H1 (cell line): ENCODE measurements around the gene CXCL12. TPM values are rescaled to one million over a fixed set of nuclear protein-coding genes. Genes with fewer than 3 reads are reported as not detected.

ENCODE experiments used
- ASH2L ChIP-seq: fragments of 200-600, 300-600 bp; sonication (generic); IDR thresholded peaks from one replicate; pipeline ENCODE4 v1.7.1; 2017; ENCODE audit warnings: low read length
- BACH1 ChIP-seq: IDR thresholded peaks from 2 replicates; pipeline ENCODE4 v1.6.1; 2012; ENCODE audit warnings: low read length, improper control_type of control experiment
- BRCA1 ChIP-seq: IDR thresholded peaks from 2 replicates; pipeline ENCODE4 v1.6.1; 2012; ENCODE audit warnings: low read depth, low read length, improper control_type of control experiment
- CBX8 ChIP-seq: fragments of 300-800, 300-1000 bp; sonication (generic); IDR thresholded peaks from 2 replicates; pipeline ENCODE4 v1.7.1; 2016; ENCODE audit warnings: low read depth, low read length, borderline replicate concordance
- CHD1 ChIP-seq: IDR thresholded peaks from 2 replicates; pipeline ENCODE4 v1.6.1; 2012; ENCODE audit warnings: low read depth, low read length, improper control_type of control experiment
- CHD2 ChIP-seq: IDR thresholded peaks from 2 replicates; pipeline ENCODE4 v1.6.1; 2012; ENCODE audit warnings: low read length, improper control_type of control experiment
- EP300 ChIP-seq, 2 experiments: IDR thresholded peaks; 1 replicate in 1 of 2; 2 replicates in 1 of 2; pipeline ENCODE4 v1.6.1; 2011 to 2012; ENCODE audit warnings: low read depth in 2 of 2, low read length in 2 of 2, mild to moderate bottlenecking in 2 of 2, borderline replicate concordance in 1 of 2, inconsistent platforms in 1 of 2, moderate library complexity in 1 of 2
- HDAC2 ChIP-seq, 2 experiments: fragments of 300-600 bp in 1 of 2; sonication (generic) in 1 of 2; IDR thresholded peaks; 2 replicates each; pipeline ENCODE4 v1.6.1; 2011 to 2012; ENCODE audit warnings: low read depth in 2 of 2, low read length in 2 of 2, mild to moderate bottlenecking in 2 of 2, moderate library complexity in 2 of 2, borderline replicate concordance in 1 of 2, inconsistent platforms in 1 of 2
- KDM1A ChIP-seq: fragments of 200-600, 300-600 bp; sonication (generic); IDR thresholded peaks from 2 replicates; pipeline ENCODE4 v1.7.1; 2016; ENCODE audit warnings: mild to moderate bottlenecking, low read length, borderline replicate concordance
- MAFK ChIP-seq: IDR thresholded peaks from 2 replicates; pipeline ENCODE4 v1.6.1; 2012; ENCODE audit warnings: low read depth, mild to moderate bottlenecking, improper control_type of control experiment, low read length
- POU5F1 ChIP-seq: IDR thresholded peaks from 2 replicates; pipeline ENCODE4 v1.6.1; 2011; ENCODE audit warnings: low read depth, mild to moderate bottlenecking, low read length, moderate library complexity
- RXRA ChIP-seq: IDR thresholded peaks from 2 replicates; pipeline ENCODE4 v1.6.1; 2011; ENCODE audit warnings: low read depth, mild to moderate bottlenecking, low read length, moderate library complexity; ENCODE audit not compliant: insufficient read depth
- SP2 ChIP-seq: IDR thresholded peaks from 2 replicates; pipeline ENCODE4 v1.6.1; 2012; ENCODE audit warnings: mild to moderate bottlenecking, low read length, inconsistent platforms
- TAF1 ChIP-seq: IDR thresholded peaks from 2 replicates; pipeline ENCODE4 v1.6.1; 2011; ENCODE audit warnings: mild to moderate bottlenecking, low read depth, low read length
- TCF12 ChIP-seq: IDR thresholded peaks from 2 replicates; pipeline ENCODE4 v1.6.1; 2011; ENCODE audit warnings: low read depth, mild to moderate bottlenecking, low read length
- TEAD4 ChIP-seq: IDR thresholded peaks from 2 replicates; pipeline ENCODE4 v1.6.1; 2012; ENCODE audit warnings: low read depth, low read length, inconsistent platforms, mixed read lengths
- YY1 ChIP-seq: IDR thresholded peaks from 2 replicates; pipeline ENCODE4 v1.6.1; 2011; ENCODE audit warnings: low read depth, mild to moderate bottlenecking, low read length
- ZNF274 ChIP-seq: IDR thresholded peaks from 2 replicates; pipeline ENCODE4 v1.7.0; 2012; ENCODE audit warnings: low read length, borderline replicate concordance; ENCODE audit errors: extremely low read depth
- polyA plus RNA-seq, 7 experiments: library from polyadenylated mRNA; depleted of rRNA in 3 of 7; stranded (reverse) in 5 of 7; unstranded in 2 of 7; fragments of >200 nt in 5 of 7; fragments of 200-250 nt in 2 of 7; gene quantifications; 1 replicate in 5 of 7; 2 replicates in 1 of 7; 4 replicates in 1 of 7; pipeline versions ENCODE4 v1.2.1 to v1.2.3, GENCODE V29; 2011 to 2013; ENCODE audit warnings: missing spikeins in 2 of 7, mixed read lengths in 2 of 7
- total RNA-seq: library from RNA; stranded (reverse); fragmentation: NEBNext Ultra II Directional; extraction: Animal tissue kit (Norgen Biotek cat#: 25700); gene quantifications from 2 replicates; pipeline ENCODE4 v1.2.1, GENCODE V29; 2021
- TF ChIP-seq, protein P1 (sequence below), 3 experiments: IDR thresholded peaks; 1 replicate in 2 of 3; 2 replicates in 1 of 3; pipeline versions ENCODE4 v1.5.1 to v1.6.1; 2011; ENCODE audit warnings: low read length in 3 of 3, mild to moderate bottlenecking in 3 of 3, inconsistent platforms in 2 of 3, low read depth in 1 of 3, moderate library complexity in 1 of 3; ENCODE audit not compliant: insufficient read depth in 1 of 3; ENCODE audit errors: control extremely low read depth in 1 of 3
- TF ChIP-seq, protein P2 (sequence below): IDR thresholded peaks from 2 replicates; pipeline ENCODE4 v1.6.1; 2012; ENCODE audit warnings: inconsistent platforms
- TF ChIP-seq, protein P3 (sequence below): IDR thresholded peaks from 2 replicates; pipeline ENCODE4 v1.6.1; 2012; ENCODE audit warnings: low read length, inconsistent platforms

CXCL12 gene
- total and polyA plus RNA-seq, 2 of the 8 experiments (the other 6 are each of a cell fraction or from before 2014, with no cell fraction given): 51.4 to 53.8 TPM

DNA sequence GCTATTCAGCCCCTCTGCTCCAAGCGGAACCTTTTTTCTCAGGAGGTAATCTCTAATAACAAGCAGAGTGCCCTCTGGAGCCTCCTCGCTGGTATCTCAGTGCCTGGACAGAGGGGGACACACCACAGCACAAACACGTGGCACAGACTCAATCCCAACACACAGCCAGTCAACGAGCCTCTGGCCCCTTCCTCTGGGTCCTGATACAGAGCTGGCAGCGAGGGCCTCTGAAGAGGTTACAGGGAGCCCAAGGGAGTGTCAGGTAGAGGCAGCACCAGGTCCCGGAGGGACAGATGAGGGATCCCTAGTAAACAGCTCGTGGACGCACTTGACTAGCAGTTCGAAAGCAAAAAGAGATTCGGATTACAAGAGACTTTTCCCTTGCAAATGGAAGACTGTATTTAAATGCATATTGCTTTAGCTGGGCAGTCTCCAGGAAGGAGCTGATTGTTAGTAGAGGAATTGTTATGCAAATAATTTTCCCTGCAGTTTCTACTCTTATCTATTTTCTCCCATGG lies 14.1 kb downstream of the CXCL12 start (continued):
- TF ChIP-seq, protein P1, sequence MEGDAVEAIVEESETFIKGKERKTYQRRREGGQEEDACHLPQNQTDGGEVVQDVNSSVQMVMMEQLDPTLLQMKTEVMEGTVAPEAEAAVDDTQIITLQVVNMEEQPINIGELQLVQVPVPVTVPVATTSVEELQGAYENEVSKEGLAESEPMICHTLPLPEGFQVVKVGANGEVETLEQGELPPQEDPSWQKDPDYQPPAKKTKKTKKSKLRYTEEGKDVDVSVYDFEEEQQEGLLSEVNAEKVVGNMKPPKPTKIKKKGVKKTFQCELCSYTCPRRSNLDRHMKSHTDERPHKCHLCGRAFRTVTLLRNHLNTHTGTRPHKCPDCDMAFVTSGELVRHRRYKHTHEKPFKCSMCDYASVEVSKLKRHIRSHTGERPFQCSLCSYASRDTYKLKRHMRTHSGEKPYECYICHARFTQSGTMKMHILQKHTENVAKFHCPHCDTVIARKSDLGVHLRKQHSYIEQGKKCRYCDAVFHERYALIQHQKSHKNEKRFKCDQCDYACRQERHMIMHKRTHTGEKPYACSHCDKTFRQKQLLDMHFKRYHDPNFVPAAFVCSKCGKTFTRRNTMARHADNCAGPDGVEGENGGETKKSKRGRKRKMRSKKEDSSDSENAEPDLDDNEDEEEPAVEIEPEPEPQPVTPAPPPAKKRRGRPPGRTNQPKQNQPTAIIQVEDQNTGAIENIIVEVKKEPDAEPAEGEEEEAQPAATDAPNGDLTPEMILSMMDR (IDR thresholded peaks at IDR 0.05; ENCODE audit: control extremely low read depth in 1 of 3, insufficient read depth in 1 of 3, low read depth in 1 of 3, low read length in 3 of 3): peak; percentile 42 to 62 (median 54)
- no peak for TF ChIP-seq MAFK
- peak; percentile 96 for TF ChIP-seq ASH2L
- TF ChIP-seq TCF12: no peak
- peak; percentile 54; the same call in 1 of the 2 replicates for TF ChIP-seq TAF1
- no peak for TF ChIP-seq TEAD4
- no peak for TF ChIP-seq KDM1A
- no peak for TF ChIP-seq SP2
- peak; percentile 17 to 48; a peak in 1 of 4 replicates for TF ChIP-seq HDAC2 (IDR thresholded peaks at IDR 0.05; ENCODE audit: borderline replicate concordance in 1 of 2, low read depth in 2 of 2, low read length in 2 of 2)
- TF ChIP-seq BRCA1: no peak
- no peak for TF ChIP-seq CHD1
- peak; percentile 72; the same call in 1 of the 2 replicates for TF ChIP-seq POU5F1
- TF ChIP-seq, protein P2, sequence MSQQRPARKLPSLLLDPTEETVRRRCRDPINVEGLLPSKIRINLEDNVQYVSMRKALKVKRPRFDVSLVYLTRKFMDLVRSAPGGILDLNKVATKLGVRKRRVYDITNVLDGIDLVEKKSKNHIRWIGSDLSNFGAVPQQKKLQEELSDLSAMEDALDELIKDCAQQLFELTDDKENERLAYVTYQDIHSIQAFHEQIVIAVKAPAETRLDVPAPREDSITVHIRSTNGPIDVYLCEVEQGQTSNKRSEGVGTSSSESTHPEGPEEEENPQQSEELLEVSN: peak; percentile 71
- peak; percentile 15; the same call in 1 of the 2 replicates for TF ChIP-seq CHD2
- TF ChIP-seq ZNF274: no peak
- no peak for TF ChIP-seq YY1
- no peak for TF ChIP-seq RXRA
- 0 out of 3 replicates have a peak, but pooled peaks of 1 of the 2 experiments have one; percentile 22 for TF ChIP-seq EP300 (IDR thresholded peaks at IDR 0.05; ENCODE audit: borderline replicate concordance in 1 of 2, low read depth in 2 of 2, low read length in 2 of 2)
- TF ChIP-seq, protein P3, sequence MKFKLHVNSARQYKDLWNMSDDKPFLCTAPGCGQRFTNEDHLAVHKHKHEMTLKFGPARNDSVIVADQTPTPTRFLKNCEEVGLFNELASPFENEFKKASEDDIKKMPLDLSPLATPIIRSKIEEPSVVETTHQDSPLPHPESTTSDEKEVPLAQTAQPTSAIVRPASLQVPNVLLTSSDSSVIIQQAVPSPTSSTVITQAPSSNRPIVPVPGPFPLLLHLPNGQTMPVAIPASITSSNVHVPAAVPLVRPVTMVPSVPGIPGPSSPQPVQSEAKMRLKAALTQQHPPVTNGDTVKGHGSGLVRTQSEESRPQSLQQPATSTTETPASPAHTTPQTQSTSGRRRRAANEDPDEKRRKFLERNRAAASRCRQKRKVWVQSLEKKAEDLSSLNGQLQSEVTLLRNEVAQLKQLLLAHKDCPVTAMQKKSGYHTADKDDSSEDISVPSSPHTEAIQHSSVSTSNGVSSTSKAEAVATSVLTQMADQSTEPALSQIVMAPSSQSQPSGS: no peak
- TF ChIP-seq CBX8: no peak
- TF ChIP-seq BACH1: no peak
